Glomerular endothelial cell (primary cell): ENCODE results near the gene MYADML2. TPM values are rescaled to one million over a fixed set of nuclear protein-coding genes. Genes with fewer than 3 reads are reported as not detected.

Experiments used
- DNase-seq: peaks from one replicate; pipeline ENCODE4 v3.0.0-alpha.2; 2011; ENCODE audit warnings: low read depth, low spot score; ENCODE audit errors: extremely low read depth
- total RNA-seq: library from RNA; depleted of rRNA; stranded (reverse); fragments of >200 nt; gene quantifications from 2 replicates; pipeline ENCODE4 v1.2.3, GENCODE V29; 2015

MYADML2 gene
- total RNA-seq, 1 donor from 2014 or later = not detected

GRCh38 chr17:81912441-81913309, 34.4 kb downstream of the MYADML2 start:
- DNase-seq = no peak

- no peak for DNase-seq
These were observed 35.1 kb downstream of the MYADML2 start for GRCh38 chr17:81911969-81912368.

GRCh38 chr17:81911277-81911961, 35.6 kb downstream of the MYADML2 start, which contains the start of gene PCYT2:
TSS of gene PCYT2 (minus strand) at chr17:81911399. CDS start at chr17:81911355, 44 bp downstream.
- no peak for DNase-seq

GRCh38 chr17:81910840-81911276, 36.2 kb downstream of the MYADML2 start:
- no peak for DNase-seq

- DNase-seq = no peak
These were observed 36.8 kb downstream of the MYADML2 start for GRCh38 chr17:81909966-81910839.

GRCh38 chr17:81909231-81909630, 37.8 kb downstream of the MYADML2 start:
- no peak for DNase-seq

- DNase-seq = no peak
These were observed 38.2 kb downstream of the MYADML2 start for GRCh38 chr17:81908793-81909192.

- no peak for DNase-seq
These were observed 39.6 kb downstream of the MYADML2 start for GRCh38 chr17:81907219-81908145.

GRCh38 chr17:81906476-81907218, 40.4 kb downstream of the MYADML2 start:
- DNase-seq = no peak

- no peak for DNase-seq
These were observed 41.0 kb downstream of the MYADML2 start for GRCh38 chr17:81905993-81906392.

GRCh38 chr17:81905424-81905875, 41.6 kb downstream of the MYADML2 start:
- DNase-seq = no peak

GRCh38 chr17:81904600-81905423, 42.2 kb downstream of the MYADML2 start:
- no peak for DNase-seq

- DNase-seq = no peak
These were observed 43.0 kb downstream of the MYADML2 start for GRCh38 chr17:81903896-81904599.

- DNase-seq = no peak
These were observed 43.6 kb downstream of the MYADML2 start for GRCh38 chr17:81903415-81903831.

GRCh38 chr17:81902653-81903414, 44.2 kb downstream of the MYADML2 start:
- no peak for DNase-seq

- DNase-seq = no peak
These were observed 44.9 kb downstream of the MYADML2 start, which contains the start of gene NPB for GRCh38 chr17:81902023-81902652. TSS of gene NPB (plus strand) at chr17:81902238. CDS start at chr17:81902278, 40 bp downstream.
